Embryonic facial prominence (tissue), 1 donor: ENCODE results near the gene METTL1.
"Not testable (repeated sequence)": the region's sequence is repeated elsewhere in the genome, so short reads cannot be mapped to it uniquely, and the experiment has no call there.

Experiments used
- DNase-seq: peaks from one replicate; pipeline ENCODE4 v3.0.0-alpha.2; 2016; ENCODE audit errors: extremely low spot score

The METTL1 gene

DNA sequence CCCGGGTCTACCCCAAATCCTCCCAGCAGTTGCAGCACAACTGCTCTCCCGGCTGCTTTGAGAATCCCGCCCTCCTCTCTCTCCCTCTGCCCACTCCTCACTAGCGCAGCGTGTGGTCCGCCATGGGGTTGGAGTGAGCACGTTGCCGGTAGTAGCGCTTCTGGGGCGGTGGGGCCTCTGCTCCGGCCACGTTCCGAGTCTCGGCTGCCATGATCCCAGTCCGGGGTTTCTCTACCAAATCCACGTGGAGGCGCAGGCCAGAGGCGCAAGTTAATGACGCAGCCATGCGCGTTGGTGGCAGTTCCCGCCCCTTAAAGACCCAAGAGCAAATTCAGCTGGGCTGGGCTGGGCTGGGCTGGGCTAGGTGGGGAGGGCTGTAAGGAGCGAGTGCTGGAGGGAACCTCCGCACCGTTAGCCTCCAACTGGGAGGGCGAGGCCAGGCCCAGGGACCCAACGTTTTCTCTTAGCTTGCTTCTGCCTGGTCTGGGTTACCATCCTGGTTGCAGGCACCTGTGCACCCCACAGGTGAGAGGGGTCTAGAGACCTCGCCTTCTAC, at the start of gene METTL1:
Gene METTL1, minus strand, starts transcription at position 233 of the 556 bp plus-strand sequence. Its CDS starts 22 bp downstream, at position 211.
- peak; percentile 89 for DNase-seq

DNA sequence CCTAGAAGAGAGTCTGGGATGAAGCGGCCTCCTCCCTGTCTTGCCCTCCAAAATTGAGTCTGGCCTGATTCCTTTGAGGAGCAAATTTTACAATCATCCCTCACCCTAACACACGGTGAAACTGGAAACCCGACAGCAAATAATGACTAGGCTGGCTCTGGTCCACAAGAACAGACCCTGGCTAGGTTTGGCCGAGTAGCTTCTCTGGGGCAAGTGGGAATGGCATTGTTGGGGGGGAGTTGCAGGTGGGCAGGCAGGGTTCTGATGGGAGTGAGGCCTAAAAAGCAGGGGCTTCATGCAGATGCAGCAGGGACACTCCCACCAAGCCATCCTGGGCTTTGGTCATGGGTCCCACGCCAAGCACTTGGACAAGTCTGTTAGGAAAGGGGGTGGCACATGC, 49.1 kb upstream of the METTL1 start:
- DNase-seq, result not testable (repeated sequence)

DNA sequence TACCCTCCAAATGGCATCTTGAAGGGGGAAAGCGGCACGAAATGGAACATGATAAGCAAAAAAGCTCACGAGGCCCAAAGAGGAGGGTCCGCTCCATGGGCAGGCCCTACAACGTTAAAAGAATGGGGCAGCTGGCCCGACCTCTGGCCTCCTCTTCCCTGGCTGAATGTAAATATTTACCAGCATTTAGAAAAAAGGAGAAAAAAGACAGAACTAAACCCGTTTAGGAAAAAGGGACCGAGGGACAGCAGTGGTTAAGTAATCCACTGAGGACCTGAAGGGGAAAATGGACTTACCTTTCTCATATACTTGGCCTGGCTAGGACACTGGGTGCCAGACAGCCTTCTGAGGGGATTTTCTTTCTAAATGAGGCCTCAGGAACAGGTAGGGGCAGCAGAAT, 48.2 kb upstream of the METTL1 start:
- DNase-seq, result not testable (repeated sequence)

DNA sequence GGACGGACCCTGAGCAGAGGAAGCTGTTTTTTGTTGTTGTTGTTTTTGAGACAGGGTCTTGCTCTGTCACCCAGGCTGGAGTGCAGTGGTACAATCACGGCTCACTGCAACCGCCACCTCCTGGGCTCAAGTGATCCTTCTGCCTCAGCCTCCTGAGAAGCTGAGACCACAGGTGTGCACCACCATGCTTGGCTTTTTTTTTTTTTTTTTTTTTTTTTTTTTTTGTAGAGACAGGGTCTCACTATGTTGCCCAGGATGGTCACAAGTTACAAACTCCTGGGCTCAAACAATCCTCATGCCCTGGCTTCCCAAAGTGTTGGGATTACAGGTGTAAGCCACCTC, 46.1 kb upstream of the METTL1 start:
- DNase-seq, result not testable (repeated sequence)

DNA sequence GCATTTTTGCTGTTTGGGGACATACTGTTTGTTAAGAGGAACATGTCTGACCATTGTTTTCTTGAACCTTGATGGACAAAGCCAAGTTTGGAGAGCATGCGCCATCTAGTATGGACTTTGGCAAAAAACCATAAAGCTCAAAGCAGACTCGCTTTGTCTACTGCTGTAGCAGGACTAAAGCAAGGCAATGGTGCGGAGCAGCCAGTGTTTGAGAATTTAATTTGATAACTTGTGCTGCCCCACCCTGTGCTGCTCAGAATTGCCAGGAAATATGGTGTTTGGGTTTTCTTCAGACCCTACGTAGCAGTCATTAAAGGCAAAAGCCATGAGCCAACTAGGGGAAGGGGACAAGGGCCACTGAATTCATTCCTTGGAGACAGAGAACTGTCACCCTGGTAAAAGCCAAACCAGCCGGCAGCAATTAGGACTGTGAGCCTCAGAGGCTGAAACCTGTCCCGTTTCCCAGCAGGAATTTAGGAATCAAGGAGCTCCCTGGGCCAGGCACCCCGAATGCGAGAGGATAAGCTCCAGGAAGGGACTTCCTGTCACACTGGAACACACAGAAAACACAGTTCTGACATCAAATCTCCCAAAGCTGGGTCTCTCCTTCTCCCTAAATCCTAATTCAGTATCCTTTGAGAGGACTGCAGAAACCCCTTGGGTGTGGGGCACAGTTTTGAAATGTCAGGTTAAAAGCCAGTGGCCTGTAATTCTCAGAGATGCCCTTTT, 45.5 kb upstream of the METTL1 start:
- no peak for DNase-seq

DNA sequence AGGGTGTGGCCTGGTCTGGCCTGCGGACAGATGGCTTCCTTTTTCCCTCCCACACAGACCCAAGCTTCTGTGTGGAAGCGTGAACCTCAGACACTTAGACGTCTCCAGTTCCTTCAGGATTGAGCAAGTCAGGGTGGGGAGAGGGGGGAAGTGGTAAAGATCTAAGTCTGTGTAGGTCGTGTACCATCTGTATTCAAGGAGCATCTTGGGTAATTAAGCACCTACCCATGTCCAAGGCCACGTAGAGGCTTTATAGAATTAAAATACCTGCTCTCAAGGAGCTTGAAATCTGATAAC, 44.9 kb upstream of the METTL1 start:
- no peak for DNase-seq

DNA sequence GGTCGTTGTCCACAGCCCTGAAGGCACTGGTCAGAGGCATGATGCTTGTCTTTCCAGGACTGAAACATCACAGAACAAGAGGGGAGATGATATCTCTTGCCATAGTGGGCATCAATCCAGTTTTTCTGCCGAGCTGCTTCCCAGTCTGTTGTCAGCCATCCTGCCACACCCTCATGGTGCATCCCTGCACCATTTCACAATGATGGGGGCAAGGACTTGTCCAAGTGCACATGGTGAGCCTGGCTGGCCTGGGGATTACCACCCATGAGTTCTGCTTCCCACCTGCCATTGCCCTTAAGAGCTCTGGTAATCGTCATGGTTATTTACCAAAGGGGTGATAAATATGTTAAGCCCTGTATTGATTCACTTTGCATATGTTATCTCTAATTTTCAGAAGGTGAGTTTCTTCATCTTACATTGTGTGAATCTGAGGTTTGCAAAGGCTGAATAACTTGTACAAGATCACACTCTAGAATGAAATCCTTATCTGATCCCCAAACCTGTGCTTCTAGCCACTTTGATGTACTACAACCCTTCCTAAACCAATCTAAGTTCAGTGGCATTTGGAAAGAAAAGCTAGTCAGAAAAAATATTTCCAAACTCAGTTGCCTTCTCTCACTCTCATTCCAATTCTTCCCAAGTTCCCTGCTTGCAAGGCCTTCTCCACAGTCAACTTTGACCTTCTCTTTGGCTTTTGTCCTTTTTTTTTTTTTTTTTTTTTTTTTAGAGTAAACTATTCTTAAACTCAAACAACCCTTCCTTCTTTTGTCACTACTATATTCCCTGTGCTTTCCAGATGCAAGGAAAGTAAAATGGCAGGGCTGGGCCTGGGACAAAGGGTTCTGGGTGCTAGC, 44.3 kb upstream of the METTL1 start:
- DNase-seq, result no peak

DNA sequence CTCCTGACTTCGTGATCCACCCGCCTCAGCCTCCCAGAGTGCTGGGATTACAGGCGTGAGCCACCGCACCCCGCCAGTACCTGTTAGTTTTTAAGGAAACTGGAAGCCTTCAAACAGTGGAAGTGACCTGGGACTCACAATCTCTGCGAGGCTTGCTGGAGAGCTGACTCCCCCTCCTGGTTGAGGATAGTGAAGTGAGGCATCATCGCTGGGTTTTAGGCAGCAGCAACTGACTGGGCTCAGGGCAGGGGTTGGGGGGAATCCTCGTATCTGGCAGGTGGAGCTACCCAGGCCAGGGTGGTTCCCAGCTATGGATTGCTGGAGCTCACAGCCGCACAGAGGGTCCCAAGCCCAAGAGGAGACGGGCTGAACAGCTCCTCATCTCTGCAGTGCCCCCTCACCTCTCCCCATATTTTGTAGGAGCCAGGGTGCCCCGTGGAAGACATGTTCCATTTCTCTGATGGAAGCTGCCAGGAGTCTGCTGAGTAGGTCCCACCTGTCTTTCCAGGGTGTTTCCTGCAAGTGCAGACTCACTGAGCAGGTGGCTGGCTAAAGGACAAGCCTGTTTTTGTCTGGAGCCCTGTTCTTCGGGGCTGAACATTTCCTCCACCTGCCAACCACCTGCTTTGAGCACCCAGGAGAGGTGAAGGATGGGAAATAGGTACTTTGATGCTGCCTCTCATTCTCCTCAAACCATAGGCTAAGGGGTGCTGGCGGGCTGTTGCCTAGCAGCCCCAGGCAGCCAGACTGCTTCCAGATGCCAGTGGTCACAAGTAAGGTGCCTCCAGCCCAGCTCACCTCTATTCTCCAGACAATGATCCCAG, 43.5 kb upstream of the METTL1 start:
- DNase-seq, result no peak

DNA sequence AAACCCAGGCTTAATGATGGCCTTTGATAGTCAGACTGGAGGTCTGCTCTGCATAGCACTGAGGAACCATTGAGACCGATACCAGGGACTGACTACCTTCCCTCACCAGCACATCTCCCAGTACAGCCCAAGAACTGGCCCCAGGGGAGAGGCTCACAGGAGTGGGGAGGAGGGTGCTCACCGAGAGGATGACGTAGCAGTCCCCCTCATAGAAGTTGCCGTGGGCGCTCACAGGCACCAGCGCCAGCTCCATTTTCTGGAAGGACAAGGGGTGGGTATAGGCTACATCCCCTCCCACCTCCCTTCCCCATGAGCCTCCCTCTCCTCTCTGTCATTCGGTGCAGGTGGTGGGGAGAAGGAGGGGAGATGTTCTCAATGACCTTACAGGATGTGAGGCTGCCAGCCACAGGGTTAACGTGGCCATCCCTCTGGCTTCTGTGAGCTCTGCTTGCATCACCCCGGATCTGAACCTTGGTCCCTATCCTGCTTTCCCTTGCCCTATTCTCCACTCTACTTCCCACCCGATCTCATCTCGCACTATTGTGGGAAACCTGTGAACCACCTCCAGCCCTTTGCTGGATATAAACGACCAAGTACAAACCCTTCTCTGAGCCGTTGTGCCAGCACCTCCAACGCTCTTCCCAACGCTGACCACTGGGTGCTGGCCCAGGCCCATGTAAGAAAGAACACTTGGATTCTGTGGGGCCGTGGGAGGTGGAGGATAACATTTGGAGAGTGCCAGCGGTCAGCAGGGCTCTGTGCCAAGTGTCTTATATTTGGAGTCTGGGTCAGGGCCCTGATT, 42.3 kb upstream of the METTL1 start:
- no peak for DNase-seq

DNA sequence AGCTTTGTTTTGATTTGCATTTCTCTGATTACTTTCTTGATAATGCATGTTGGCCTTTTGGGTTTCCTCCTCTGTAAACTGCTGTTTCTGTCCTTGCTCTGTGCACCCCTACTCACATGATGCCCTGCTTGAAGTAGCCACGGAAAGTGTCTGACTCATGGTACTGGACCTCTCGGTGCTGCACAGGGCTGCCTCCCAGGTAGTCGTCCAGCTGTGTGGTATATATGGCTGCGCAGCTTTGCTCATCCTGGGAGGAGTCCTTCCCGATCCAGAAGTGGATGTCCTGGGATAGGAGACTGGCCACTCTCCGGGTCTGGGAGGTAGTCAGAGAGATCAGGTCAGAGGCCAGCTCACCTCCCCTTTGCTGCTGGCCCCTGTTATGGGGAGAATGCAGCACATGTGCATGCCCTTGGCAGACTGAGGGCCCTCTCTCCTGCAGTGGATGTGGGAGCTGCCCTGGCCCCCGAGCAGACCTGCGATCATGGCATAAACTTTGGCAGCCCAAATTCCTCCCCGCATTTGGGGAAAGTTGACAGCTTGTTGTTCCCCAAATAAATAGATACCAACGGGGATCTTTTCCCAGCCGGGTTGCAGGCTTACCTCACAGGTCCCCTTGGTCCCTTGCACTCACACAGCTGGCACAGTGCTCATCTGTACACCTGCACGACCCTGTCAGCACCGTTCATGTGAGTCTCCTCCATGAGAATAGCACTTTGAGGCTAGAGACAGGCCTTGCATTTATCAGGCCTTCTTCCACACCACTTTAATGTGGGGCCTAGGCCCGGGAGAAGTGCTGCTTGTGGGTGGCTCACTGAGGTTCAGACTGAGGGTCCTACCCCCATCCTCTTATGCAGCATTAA, 41.4 kb upstream of the METTL1 start:
- no peak for DNase-seq

DNA sequence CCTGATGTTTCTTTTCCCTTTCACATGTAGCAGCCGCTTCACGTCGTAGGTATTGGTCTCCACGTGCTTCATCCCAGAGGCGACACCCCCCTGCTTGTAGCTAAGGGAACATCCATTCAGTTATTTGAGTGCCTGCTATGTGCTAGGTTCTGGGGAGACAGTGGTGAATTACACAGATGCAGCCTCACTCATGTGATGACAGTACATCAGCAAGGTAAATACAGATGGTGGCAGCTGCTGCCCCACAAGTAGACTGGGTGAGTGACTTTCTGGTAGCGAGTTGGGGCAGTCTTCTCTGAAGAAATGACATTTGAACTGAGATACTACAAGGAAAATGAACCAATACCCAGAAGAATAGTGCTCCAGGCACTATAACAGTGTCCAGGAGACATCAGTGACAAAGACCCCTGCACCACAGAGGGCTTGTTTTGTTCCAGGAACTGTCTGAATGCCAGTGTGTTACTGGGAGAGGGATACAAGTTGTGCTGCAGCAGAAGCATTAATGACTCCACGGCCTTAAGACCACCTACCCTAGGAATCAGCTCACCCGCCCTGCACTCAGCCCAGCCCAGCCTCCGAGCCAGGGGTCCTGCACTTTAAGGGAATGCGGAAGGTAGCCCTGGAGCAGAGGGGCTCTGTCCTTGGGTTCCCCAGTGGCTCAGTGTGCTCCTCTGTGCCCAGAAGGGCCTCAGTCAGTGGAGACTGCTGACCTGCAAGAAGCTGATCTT, 39.3 kb upstream of the METTL1 start:
- no peak for DNase-seq

DNA sequence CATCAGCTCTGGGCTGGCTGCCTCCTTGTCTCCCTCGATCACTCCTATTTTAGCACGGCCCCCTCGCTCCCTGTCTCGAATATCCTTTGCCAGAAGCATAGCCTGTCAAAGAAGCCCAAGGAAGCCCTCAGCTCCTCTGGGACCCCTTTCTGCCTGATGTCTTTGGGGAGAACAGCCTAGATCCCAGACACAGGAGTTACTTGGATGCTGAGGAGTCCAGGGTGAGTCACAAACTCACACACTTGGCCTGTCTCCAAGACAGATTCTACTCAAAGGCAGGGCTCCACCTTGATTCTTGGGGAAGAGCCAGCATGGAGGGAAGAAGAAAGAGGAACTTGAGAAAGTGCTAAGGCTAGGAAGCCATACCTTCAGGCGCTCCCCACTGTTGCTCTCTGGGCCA, 38.5 kb upstream of the METTL1 start:
- DNase-seq, result no peak

DNA sequence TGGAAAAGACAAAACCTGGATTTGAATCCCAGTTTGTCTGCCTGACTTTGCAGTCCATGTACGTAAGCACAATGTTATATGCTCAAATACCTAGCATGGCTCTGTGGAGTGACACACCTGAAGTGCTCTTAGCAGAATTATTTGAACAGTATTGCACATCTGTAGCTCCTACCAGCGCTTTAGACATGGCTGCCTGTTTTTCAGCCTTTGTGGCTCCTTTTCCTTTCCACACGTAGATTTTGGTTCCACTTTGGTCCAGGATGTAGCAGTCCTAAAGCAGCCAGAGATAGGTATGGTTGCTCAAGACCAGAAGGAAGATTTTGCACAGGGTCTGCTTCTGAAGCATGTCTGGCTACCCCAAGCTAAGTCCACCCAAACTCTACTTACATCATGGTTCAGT, 37.5 kb upstream of the METTL1 start:
- no peak for DNase-seq

DNA sequence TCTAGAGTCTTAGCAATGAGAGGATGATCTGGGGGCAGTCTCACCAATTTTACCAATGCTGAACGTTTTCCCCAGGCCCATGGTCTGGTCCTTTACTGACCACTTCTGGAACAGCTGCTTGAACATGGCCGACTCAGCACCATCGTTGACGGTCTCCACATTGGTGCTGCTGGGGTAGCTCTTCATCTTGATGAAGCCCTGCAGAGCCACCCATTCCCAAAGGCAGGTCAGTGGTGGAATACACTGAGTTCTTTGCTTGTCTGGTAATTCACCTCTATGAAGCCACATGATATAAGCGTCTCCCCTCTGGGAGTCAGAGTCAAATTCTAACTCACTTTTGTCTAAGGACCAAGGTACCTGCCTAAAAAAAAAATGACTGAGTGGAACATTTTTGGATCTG, 36.4 kb upstream of the METTL1 start:
- DNase-seq, result no peak

DNA sequence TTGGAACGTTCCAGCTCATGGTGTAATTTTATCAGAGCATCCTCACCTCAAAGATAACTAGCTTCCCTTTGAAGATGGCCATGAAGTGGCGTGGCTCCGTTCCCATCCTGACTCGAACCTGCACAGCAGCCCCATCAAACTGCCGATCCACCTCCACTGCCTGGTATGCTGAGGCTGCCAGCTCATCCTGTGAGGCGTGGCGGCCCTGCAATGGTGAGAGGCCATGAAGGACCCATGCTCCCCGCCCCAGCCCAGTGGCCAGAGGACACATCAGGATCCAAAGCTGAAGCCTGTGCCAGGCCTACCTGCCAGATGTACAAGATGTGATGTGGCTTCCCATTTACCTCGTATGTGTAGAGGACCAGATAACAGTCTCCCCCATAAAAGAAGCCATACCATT, 35.4 kb upstream of the METTL1 start:
- no peak for DNase-seq

DNA sequence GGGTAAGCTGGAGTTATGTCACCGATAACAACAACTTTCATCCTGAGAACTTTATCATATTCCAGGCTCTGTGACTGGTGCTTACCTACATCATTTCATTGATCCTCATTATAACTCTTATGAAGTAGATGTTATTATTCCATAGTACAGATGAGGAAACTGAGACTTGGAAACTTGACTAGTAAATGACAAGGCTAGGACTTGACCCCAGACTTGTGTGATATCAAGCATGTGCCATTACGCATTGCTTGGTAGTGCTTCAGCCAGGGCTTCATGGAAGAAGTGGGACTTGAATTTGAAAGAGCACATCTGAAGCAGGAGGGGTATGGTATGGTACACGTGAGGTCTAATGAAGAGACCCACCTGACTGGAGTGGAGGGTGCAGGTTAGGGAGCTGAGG, 34.8 kb upstream of the METTL1 start:
- no peak for DNase-seq

DNA sequence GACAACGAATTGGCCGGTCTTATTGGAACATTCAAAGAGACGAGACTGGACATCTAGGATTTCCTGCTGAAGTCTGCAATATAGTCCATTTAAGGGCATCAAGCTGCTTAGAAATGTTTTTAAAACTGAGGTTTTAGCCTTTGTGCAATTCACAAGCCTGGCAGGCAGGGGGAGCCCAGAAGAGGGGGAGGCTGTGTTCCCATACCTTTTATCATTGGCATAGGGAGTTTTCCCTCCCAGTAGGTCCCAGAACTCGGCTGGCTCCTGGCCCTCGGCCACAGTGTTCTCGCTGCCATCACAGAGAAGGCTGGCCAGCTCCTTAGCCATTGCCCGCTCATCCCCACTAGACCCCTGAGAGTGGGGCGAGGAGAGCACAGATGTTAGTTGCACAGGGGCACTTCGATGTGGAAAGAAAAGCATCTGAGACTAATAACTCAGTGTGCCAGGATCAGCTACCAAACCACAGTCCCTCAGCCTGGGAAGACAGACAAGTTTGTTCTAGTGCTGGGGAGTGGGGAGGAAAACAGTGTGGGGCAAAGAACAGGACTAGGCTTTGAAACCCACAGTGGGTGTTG, 31.5 kb upstream of the METTL1 start:
- no peak for DNase-seq

DNA sequence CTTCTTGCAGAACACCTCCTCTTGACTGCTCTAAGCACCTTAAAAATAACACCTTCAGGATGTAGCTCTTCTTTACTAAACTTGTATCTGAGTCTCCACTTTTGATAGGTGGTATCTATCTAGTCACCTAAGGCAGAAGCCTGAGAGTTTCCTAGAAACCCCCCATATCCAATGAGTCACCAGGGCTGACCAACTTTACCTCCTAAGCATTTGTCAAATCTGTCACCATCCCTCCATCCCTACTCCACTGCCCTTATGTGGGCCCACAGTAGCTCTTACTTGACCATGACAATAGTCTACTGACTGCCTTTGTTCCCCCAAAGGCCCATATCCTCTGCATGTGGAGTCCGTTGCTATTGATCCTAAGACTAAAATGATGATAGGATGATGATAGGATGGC, 30.7 kb upstream of the METTL1 start:
- DNase-seq, result no peak

DNA sequence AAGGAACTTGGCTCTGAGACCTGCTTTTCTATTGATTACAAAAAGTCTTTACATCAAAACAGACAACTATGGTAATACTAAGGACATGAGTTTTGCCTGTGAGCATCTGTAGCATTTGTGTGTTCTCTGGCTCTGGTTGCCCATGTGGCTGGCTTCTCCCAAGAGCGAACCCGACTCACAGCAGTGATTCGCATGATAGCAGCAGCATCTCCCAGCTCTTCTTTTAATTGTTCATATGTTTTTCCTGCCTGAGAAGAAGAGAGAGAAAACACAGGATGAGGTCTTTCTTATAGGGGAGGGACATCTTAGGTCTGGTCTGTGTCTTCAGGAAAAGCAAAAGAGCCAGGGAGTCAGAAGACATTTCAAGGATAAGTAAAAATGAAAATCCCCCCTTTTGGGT, 29.1 kb upstream of the METTL1 start:
- DNase-seq, result no peak
